GM12891 (cell line): Measurements from ENCODE around the gene EHD1.

Experiments used
- DNase-seq: peaks from one replicate; pipeline ENCODE4 v3.0.0; 2011; ENCODE audit warnings: low spot score; ENCODE audit not compliant: insufficient read length
- FAIRE-seq: peaks from 2 replicates; lab custom pipeline; 2011; peaks lifted over from hg19 to GRCh38; lab: Jason Lieb, UNC
- PAX5 ChIP-seq: IDR thresholded peaks from 2 replicates; pipeline ENCODE4 v1.6.1; 2011; ENCODE audit warnings: low read length, moderate library complexity, mild to moderate bottlenecking; ENCODE audit not compliant: insufficient read depth, severe bottlenecking
- POLR2A ChIP-seq: IDR thresholded peaks from 2 replicates; pipeline ENCODE4 v1.6.1; 2011; ENCODE audit warnings: low read depth, low read length, control low read depth
- POLR2AphosphoS5 ChIP-seq: IDR thresholded peaks from 2 replicates; pipeline ENCODE4 v1.6.1; 2011; ENCODE audit warnings: low read depth, low read length, control low read depth
- POU2F2 ChIP-seq: IDR thresholded peaks from 2 replicates; pipeline ENCODE4 v1.6.1; 2011; ENCODE audit warnings: low read depth, mild to moderate bottlenecking, control low read depth, low read length, moderate library complexity
- SPI1 ChIP-seq: IDR thresholded peaks from 2 replicates; pipeline ENCODE4 v1.6.1; 2011; ENCODE audit warnings: low read depth, low read length, control low read depth
- TAF1 ChIP-seq: IDR thresholded peaks from 2 replicates; pipeline ENCODE4 v1.6.1; 2011; ENCODE audit warnings: low read depth, low read length, control low read depth

Gene EHD1

GRCh38 chr11:64844330-64845128, 33.9 kb downstream of the EHD1 start, which contains the start of gene CDC42BPG:
Gene CDC42BPG, minus strand, starts transcription at chr11:64844653. Its CDS starts 84 bp downstream, at chr11:64844569.
- TF ChIP-seq POLR2AphosphoS5: no peak
- no peak for TF ChIP-seq TAF1
- TF ChIP-seq POLR2A: no peak
- TF ChIP-seq POU2F2: no peak
- TF ChIP-seq SPI1: no peak
- no peak for TF ChIP-seq PAX5
- DNase-seq: peak; percentile 91
- peak; percentile 81 for FAIRE-seq

GRCh38 chr11:64843686-64844329, 34.6 kb downstream of the EHD1 start:
- no peak for DNase-seq
- FAIRE-seq: peak; percentile 56
- TF ChIP-seq POLR2A: no peak
- TF ChIP-seq SPI1: no peak
- TF ChIP-seq PAX5: no peak
- TF ChIP-seq POLR2AphosphoS5: no peak
- TF ChIP-seq TAF1: no peak
- TF ChIP-seq POU2F2: no peak

- no peak for FAIRE-seq
- DNase-seq: no peak
- TF ChIP-seq POLR2A: no peak
- TF ChIP-seq POU2F2: no peak
- no peak for TF ChIP-seq POLR2AphosphoS5
- no peak for TF ChIP-seq TAF1
- no peak for TF ChIP-seq PAX5
- TF ChIP-seq SPI1: no peak
These were observed 35.4 kb downstream of the EHD1 start for GRCh38 chr11:64842851-64843685.

- no peak for DNase-seq
- no peak for FAIRE-seq
- TF ChIP-seq POU2F2: no peak
These were observed 36.1 kb downstream of the EHD1 start for GRCh38 chr11:64842366-64842759.

GRCh38 chr11:64841592-64842365, 36.6 kb downstream of the EHD1 start:
- no peak for DNase-seq
- TF ChIP-seq POU2F2 (no peak), POLR2A (no peak), POLR2AphosphoS5 (no peak), SPI1 (no peak), PAX5 (no peak), TAF1 (no peak)
- FAIRE-seq: no peak

- DNase-seq (no peak), FAIRE-seq (no peak)
- TF ChIP-seq TAF1: no peak
- no peak for TF ChIP-seq PAX5
- TF ChIP-seq POLR2AphosphoS5: no peak
- TF ChIP-seq POU2F2: no peak
- no peak for TF ChIP-seq POLR2A
- no peak for TF ChIP-seq SPI1
These were observed 38.3 kb downstream of the EHD1 start for GRCh38 chr11:64839887-64840782.

- DNase-seq (no peak), FAIRE-seq (no peak)
- no peak for TF ChIP-seq POLR2AphosphoS5
- no peak for TF ChIP-seq SPI1
- TF ChIP-seq POLR2A: no peak
- no peak for TF ChIP-seq TAF1
- TF ChIP-seq PAX5: no peak
- no peak for TF ChIP-seq POU2F2
These were observed 39.1 kb downstream of the EHD1 start for GRCh38 chr11:64839335-64839734.

GRCh38 chr11:64838600-64839334, 39.7 kb downstream of the EHD1 start:
- FAIRE-seq (no peak), DNase-seq (no peak)
- no peak for TF ChIP-seq POLR2A
- no peak for TF ChIP-seq TAF1
- no peak for TF ChIP-seq SPI1
- no peak for TF ChIP-seq PAX5
- TF ChIP-seq POU2F2: no peak
- TF ChIP-seq POLR2AphosphoS5: no peak
